OCI-LY1 (cell line): ENCODE data around the gene GRIA1.

Experiments used
- H2AFZ ChIP-seq: fragments of 200-600 bp; sonication (generic), shearing (Covaris generic); 2 replicates; pipeline ENCODE4 v1.6.0; 2014; ENCODE audit warnings: antibody characterized with exemption, mild to moderate bottlenecking, low read length
- H3F3A ChIP-seq: fragments of 200-600 bp; sonication (generic), shearing (Covaris generic); 2 replicates; pipeline ENCODE4 v1.6.0; 2014; ENCODE audit warnings: mild to moderate bottlenecking, antibody characterized with exemption, low read length, moderate library complexity; ENCODE audit not compliant: insufficient read depth
- H3K27ac ChIP-seq: fragments of 200-600 bp; sonication (generic); 2 replicates; pipeline ENCODE4 v1.5.1; 2014; ENCODE audit warnings: low read length, mixed run types, mild to moderate bottlenecking, low read depth; ENCODE audit not compliant: poor library complexity, severe bottlenecking
- H3K27me3 ChIP-seq: fragments of 200-600 bp; sonication (generic); 2 replicates; pipeline ENCODE4 v1.6.0; 2014; ENCODE audit warnings: antibody characterized with exemption, mild to moderate bottlenecking, low read length, moderate library complexity; ENCODE audit not compliant: insufficient read depth
- H3K36me3 ChIP-seq: fragments of 200-600 bp; sonication (generic); 2 replicates; pipeline ENCODE4 v1.6.1; 2014; ENCODE audit warnings: mild to moderate bottlenecking, antibody characterized with exemption, low read length, moderate library complexity, mixed read lengths; ENCODE audit not compliant: insufficient read depth
- H3K4me1 ChIP-seq: fragments of 200-600 bp; sonication (generic); 2 replicates; pipeline ENCODE4 v1.5.1; 2014; ENCODE audit warnings: mild to moderate bottlenecking, low read length, moderate library complexity; ENCODE audit not compliant: insufficient read depth, severe bottlenecking
- H3K4me2 ChIP-seq: fragments of 200-600 bp; sonication (generic), shearing (Covaris generic); 2 replicates; pipeline ENCODE4 v1.6.1; 2014; ENCODE audit warnings: low read length
- H3K4me3 ChIP-seq: fragments of 200-600 bp; sonication (generic); 2 replicates; pipeline ENCODE4 v1.5.1; 2014; ENCODE audit warnings: low read length, low read depth, mild to moderate bottlenecking, mixed read lengths; ENCODE audit not compliant: poor library complexity, severe bottlenecking
- H3K79me2 ChIP-seq: fragments of 200-600 bp; shearing (Covaris generic); 2 replicates; pipeline ENCODE4 v1.6.1; 2016; ENCODE audit warnings: mixed run types, low read length, mixed read lengths; ENCODE audit not compliant: insufficient read depth
- H3K9ac ChIP-seq: fragments of 200-600 bp; sonication (generic), shearing (Covaris generic); 2 replicates; pipeline ENCODE4 v1.6.1; 2014; ENCODE audit warnings: mild to moderate bottlenecking, low read length, mixed read lengths
- H3K9me2 ChIP-seq: fragments of 200-600 bp; sonication (generic), shearing (Covaris generic); 2 replicates; pipeline ENCODE4 v1.6.1; 2014; ENCODE audit warnings: low read depth, mild to moderate bottlenecking, low read length, mixed read lengths
- H3K9me3 ChIP-seq: fragments of 200-600 bp; shearing (Covaris generic); 2 replicates; pipeline ENCODE4 v1.6.1; 2014; ENCODE audit warnings: low read length, mixed read lengths
- H4K20me1 ChIP-seq: fragments of 200-600 bp; sonication (generic), shearing (Covaris generic); 2 replicates; pipeline ENCODE4 v1.6.0; 2016; ENCODE audit warnings: mild to moderate bottlenecking, low read length; ENCODE audit not compliant: insufficient read depth
- EZH2 ChIP-seq: fragments of 200-600 bp; sonication (generic), shearing (Covaris generic); IDR thresholded peaks from 2 replicates; pipeline ENCODE4 v1.8.0; 2017; ENCODE audit warnings: borderline replicate concordance, mixed run types, mild to moderate bottlenecking, antibody characterized with exemption, low read length, moderate library complexity, mixed read lengths
- TF ChIP-seq, protein P1 (sequence below): fragments of 200-600 bp; sonication (generic), shearing (Covaris generic); IDR thresholded peaks from 2 replicates; pipeline ENCODE4 v1.5.1; 2017; ENCODE audit warnings: mild to moderate bottlenecking, antibody characterized with exemption, low read length, moderate library complexity, mixed read lengths

Gene GRIA1

GRCh38 chr5:153572411-153573145, 82.1 kb downstream of the GRIA1 start:
- TF ChIP-seq, protein P1, sequence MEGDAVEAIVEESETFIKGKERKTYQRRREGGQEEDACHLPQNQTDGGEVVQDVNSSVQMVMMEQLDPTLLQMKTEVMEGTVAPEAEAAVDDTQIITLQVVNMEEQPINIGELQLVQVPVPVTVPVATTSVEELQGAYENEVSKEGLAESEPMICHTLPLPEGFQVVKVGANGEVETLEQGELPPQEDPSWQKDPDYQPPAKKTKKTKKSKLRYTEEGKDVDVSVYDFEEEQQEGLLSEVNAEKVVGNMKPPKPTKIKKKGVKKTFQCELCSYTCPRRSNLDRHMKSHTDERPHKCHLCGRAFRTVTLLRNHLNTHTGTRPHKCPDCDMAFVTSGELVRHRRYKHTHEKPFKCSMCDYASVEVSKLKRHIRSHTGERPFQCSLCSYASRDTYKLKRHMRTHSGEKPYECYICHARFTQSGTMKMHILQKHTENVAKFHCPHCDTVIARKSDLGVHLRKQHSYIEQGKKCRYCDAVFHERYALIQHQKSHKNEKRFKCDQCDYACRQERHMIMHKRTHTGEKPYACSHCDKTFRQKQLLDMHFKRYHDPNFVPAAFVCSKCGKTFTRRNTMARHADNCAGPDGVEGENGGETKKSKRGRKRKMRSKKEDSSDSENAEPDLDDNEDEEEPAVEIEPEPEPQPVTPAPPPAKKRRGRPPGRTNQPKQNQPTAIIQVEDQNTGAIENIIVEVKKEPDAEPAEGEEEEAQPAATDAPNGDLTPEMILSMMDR, result no peak
- TF ChIP-seq EZH2, result no peak
- Histone ChIP-seq H3K27me3 (no peaks in the 10 kb centered on the region), H4K20me1 (no peaks in the 10 kb centered on the region), H3K79me2 (no peaks in the 10 kb centered on the region), H2AFZ (no peak overlapping the region), H3K27ac (no peak overlapping the region), H3F3A (no peaks in the 10 kb centered on the region), H3K9me3 (no peaks in the 10 kb centered on the region), H3K9me2 (no peaks in the 10 kb centered on the region), H3K9ac (no peak overlapping the region), H3K4me3 (no peak overlapping the region), H3K36me3 (no peaks in the 10 kb centered on the region), H3K4me1 (no peaks in the 10 kb centered on the region), H3K4me2 (no peak overlapping the region)

GRCh38 chr5:153573326-153574033, 83.0 kb downstream of the GRIA1 start:
- H3F3A ChIP-seq, result no peaks in the 10 kb centered on the region
- no peak overlapping the region for H2AFZ ChIP-seq
- H3K9me2 ChIP-seq, result no peaks in the 10 kb centered on the region
- no peak for TF ChIP-seq EZH2
- TF ChIP-seq, protein P1, result no peak
- no peaks in the 10 kb centered on the region for H4K20me1 ChIP-seq
- no peak overlapping the region for H3K27ac ChIP-seq
- H3K4me2 ChIP-seq, result no peak overlapping the region
- H3K4me3 ChIP-seq, result no peak overlapping the region
- H3K36me3 ChIP-seq, result no peaks in the 10 kb centered on the region
- no peaks in the 10 kb centered on the region for H3K27me3 ChIP-seq
- no peaks in the 10 kb centered on the region for H3K9me3 ChIP-seq
- H3K9ac ChIP-seq, result no peak overlapping the region
- no peaks in the 10 kb centered on the region for H3K79me2 ChIP-seq
- no peaks in the 10 kb centered on the region for H3K4me1 ChIP-seq

DNA sequence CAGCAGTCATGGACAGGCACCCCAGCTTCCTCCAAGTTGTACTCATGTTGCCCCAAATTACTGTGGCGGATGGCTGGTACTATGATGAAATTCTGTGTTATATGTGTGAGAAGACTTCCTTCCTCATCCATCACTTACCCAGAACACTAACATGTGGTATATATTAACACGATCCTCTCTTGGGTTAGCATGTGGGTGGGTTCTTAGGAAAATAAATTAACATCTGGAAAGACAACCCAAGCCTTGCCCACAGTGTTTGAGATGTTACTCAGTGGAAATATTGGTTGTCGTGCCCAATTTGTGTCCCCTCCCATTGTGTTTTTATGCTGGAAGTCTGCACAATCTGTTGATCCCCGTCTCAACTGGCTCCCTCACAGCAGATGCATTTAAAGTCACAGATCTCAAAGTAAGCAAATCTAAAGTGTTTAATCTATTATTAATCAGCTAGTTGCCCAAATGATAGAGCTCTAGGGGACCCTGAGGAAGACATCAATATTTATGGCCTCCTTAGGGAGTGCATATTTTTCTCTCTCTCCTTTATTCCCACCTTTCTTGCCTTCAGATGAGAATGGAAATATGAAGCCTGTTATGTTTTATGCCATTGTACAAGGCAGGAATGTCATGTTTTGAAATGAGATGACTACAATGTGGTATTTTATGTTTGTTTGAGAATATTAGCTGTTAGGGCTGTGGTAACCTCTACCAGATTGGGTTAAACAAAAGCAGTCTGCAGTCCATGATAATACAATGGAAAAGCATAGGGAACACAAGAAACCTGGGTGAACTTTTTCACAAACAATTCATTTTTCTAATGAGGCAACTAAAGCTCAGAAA, 93.9 kb downstream of the GRIA1 start:
- Histone ChIP-seq H3K4me3 (no peak overlapping the region), H3K27me3 (no peaks in the 10 kb centered on the region), H2AFZ (no peak overlapping the region), H3K4me1 (no peaks in the 10 kb centered on the region), H3K9ac (no peak overlapping the region), H3F3A (no peaks in the 10 kb centered on the region), H4K20me1 (no peaks in the 10 kb centered on the region), H3K9me2 (no peaks in the 10 kb centered on the region), H3K27ac (no peak overlapping the region), H3K79me2 (no peaks in the 10 kb centered on the region), H3K9me3 (no peaks in the 10 kb centered on the region), H3K4me2 (no peak overlapping the region), H3K36me3 (no peaks in the 10 kb centered on the region)
- TF ChIP-seq, protein P1, result no peak
- TF ChIP-seq EZH2, result no peak
